ENCODE data around the gene ST3GAL4. TPM values are rescaled to one million over a fixed set of nuclear protein-coding genes. Genes with fewer than 3 reads are reported as not detected.
"Not testable (repeated sequence)": the region's sequence is repeated elsewhere in the genome, so short reads cannot be mapped to it uniquely, and the experiment has no call there.

Gene ST3GAL4
- total RNA-seq, 4 donors from 2014 or later = 11.8 to 53.3 (median 34.8) TPM

GRCh38 chr11:126345759-126346585 lies 9.5 kb upstream of the ST3GAL4 start:
- DNase-seq = peak; percentile 75 to 82
- intact Hi-C loops (cut with DNase I; ENCODE audit: low total_unique reads) = no loop called here
- no peak for TF ChIP-seq CTCF (IDR thresholded peaks at IDR 0.05)
- no peak for TF ChIP-seq POLR2A (IDR thresholded peaks at IDR 0.05)
- Histone ChIP-seq H3K27ac (peak overlapping the region; percentile 81 to 88), H3K36me3 (no peaks in the 10 kb centered on the region), H3K9me3 (no peaks in the 10 kb centered on the region), H3K4me1 (peaks cover 0 to 13% of the 10 kb centered on the region in 2 donors), H3K27me3 (no peaks in the 10 kb centered on the region), H3K4me3 (no peak overlapping the region)

- DNase-seq = no peak
- H3K27ac ChIP-seq = peak overlapping the region; percentile 81 to 88
- TF ChIP-seq POLR2A (IDR thresholded peaks at IDR 0.05) (no peak), CTCF (IDR thresholded peaks at IDR 0.05) (no peak)
- no peaks in the 10 kb centered on the region for H3K27me3 ChIP-seq
- no peak overlapping the region for H3K4me3 ChIP-seq
- no peaks in the 10 kb centered on the region for H3K36me3 ChIP-seq
- H3K4me1 ChIP-seq = peaks cover 0 to 13% of the 10 kb centered on the region in 2 donors
- H3K9me3 ChIP-seq = no peaks in the 10 kb centered on the region
- intact Hi-C loops (cut with DNase I; ENCODE audit: low total_unique reads) = no loop called here
These were observed 8.9 kb upstream of the ST3GAL4 start for GRCh38 chr11:126346586-126346940.

- Histone ChIP-seq H3K4me1 (peaks cover 0 to 13% of the 10 kb centered on the region in 2 donors), H3K27ac (peak overlapping the region; percentile 81 to 88)
- H3K4me3 ChIP-seq; intact Hi-C loops (cut with DNase I; ENCODE audit: low total_unique reads); H3K36me3 ChIP-seq; H3K9me3 ChIP-seq; DNase-seq; H3K27me3 ChIP-seq: not testable (repeated sequence)
These were observed 8.5 kb upstream of the ST3GAL4 start for GRCh38 chr11:126346946-126347345.

GRCh38 chr11:126347751-126348668 lies 7.5 kb upstream of the ST3GAL4 start:
- intact Hi-C loops (cut with DNase I; ENCODE audit: low total_unique reads) = no loop called here
- H3K36me3 ChIP-seq = no peaks in the 10 kb centered on the region
- no peak for DNase-seq
- no peaks in the 10 kb centered on the region for H3K9me3 ChIP-seq
- no peaks in the 10 kb centered on the region for H3K27me3 ChIP-seq
- peaks cover 0 to 13% of the 10 kb centered on the region in 2 donors for H3K4me1 ChIP-seq
- H3K4me3 ChIP-seq = no peak overlapping the region
- TF ChIP-seq CTCF (IDR thresholded peaks at IDR 0.05) = no peak
- no peak for TF ChIP-seq POLR2A (IDR thresholded peaks at IDR 0.05)
- peak overlapping the region; percentile 33 to 88 for H3K27ac ChIP-seq

- intact Hi-C loops (cut with DNase I; ENCODE audit: low total_unique reads) = no loop called here
- peaks cover 0 to 13% of the 10 kb centered on the region in 2 donors for H3K4me1 ChIP-seq
These were observed 6.5 kb upstream of the ST3GAL4 start for GRCh38 chr11:126348806-126349582.

More at GRCh38 chr11:126348806-126349582, 6.5 kb upstream of the ST3GAL4 start:
- no peak for DNase-seq
- Histone ChIP-seq H3K9me3 (no peaks in the 10 kb centered on the region), H3K4me3 (no peak overlapping the region), H3K27me3 (no peaks in the 10 kb centered on the region), H3K27ac (peak overlapping the region in 1 of 2 donors; percentile 88), H3K36me3 (no peaks in the 10 kb centered on the region)
- TF ChIP-seq CTCF (IDR thresholded peaks at IDR 0.05) (no peak), POLR2A (IDR thresholded peaks at IDR 0.05) (no peak)
